Heart right ventricle (tissue), 16 donors: ENCODE data around the gene FAM13A. TPM values are rescaled to one million over a fixed set of nuclear protein-coding genes. Genes with fewer than 3 reads are reported as not detected.

Source experiments
- ATAC-seq, 8 donors: fragments of 200-7000 bp; cut with Tn5 transposase; one replicate each; pipeline ENCODE4 v1.9.1; 2020; ENCODE audit warnings: mild to moderate bottlenecking in 8 of 8, moderate library complexity in 8 of 8, moderate number of reproducible peaks in 1 of 8
- DNase-seq, 2 donors: peaks; one replicate each; pipeline ENCODE4 v3.0.0-alpha.2; 2020
- H3K27ac ChIP-seq, 10 donors: fragments of 200-600 bp; sonication (generic) in 2 of 10; one replicate each; pipeline versions ENCODE4 v1.5.0 to v1.8.0; 2020 to 2022; ENCODE audit warnings: mild to moderate bottlenecking in 3 of 10
- H3K27me3 ChIP-seq, 7 donors: fragments of 200-600 bp; one replicate each; pipeline ENCODE4 v1.8.0; 2021 to 2022; ENCODE audit warnings: mild to moderate bottlenecking in 2 of 7
- H3K36me3 ChIP-seq, 9 donors: fragments of 200-600 bp; sonication (generic) in 1 of 9; one replicate each; pipeline versions ENCODE4 v1.5.0 to v1.8.0; 2020 to 2022; ENCODE audit warnings: mild to moderate bottlenecking in 2 of 9
- H3K4me1 ChIP-seq, 9 donors: fragments of 200-600 bp; sonication (generic) in 1 of 9; one replicate each; pipeline versions ENCODE4 v1.5.0 to v1.8.0; 2020 to 2022; ENCODE audit warnings: mild to moderate bottlenecking in 4 of 9
- H3K4me3 ChIP-seq, 10 donors: fragments of 200-600 bp; sonication (generic) in 2 of 10; one replicate each; pipeline versions ENCODE4 v1.5.0 to v1.8.0; 2020 to 2022; ENCODE audit warnings: mild to moderate bottlenecking in 7 of 10, moderate library complexity in 2 of 10
- H3K9me3 ChIP-seq, 11 donors: fragments of 200-600 bp in 10 of 11; sonication (generic) in 2 of 11; one replicate each; pipeline versions ENCODE4 v1.5.0 to v1.8.0; 2013 to 2022; ENCODE audit warnings: mild to moderate bottlenecking in 2 of 11, control low read depth in 1 of 11, moderate library complexity in 1 of 11
- WGBS, 2 donors: extraction: QIAGEN DNeasy Blood & Tissue Kit; methylation state at CpG; one replicate each; pipeline ENCODE4 v1.1.7; 2013; ENCODE audit warnings: inconsistent platforms in 1 of 2; 5-methylcytosine and 5-hydroxymethylcytosine counted together
- intact Hi-C, 10 donors: fragments of 100-400 bp; cut with DNase I; formaldehyde crosslinking; loops; one replicate each; pipeline versions ENCODE4 v1.11.1 to v1.14.2; 2022
- polyA plus RNA-seq, 2 donors: library from polyadenylated mRNA; stranded (reverse); fragments of 200-250 nt; gene quantifications; one replicate each; pipeline ENCODE4 v1.2.3, GENCODE V29; 2013
- total RNA-seq, 10 donors: library from RNA; stranded (reverse); fragmentation: NEBNext Ultra II Directional in 3 of 10; extraction: Animal tissue kit (Norgen Biotek cat#: 25700) in 3 of 10; gene quantifications; one replicate each; pipeline versions ENCODE4 v1.2.1 to v1.2.4, GENCODE V29; 2021 to 2023
- TF ChIP-seq, protein P1 (sequence below), 9 donors: fragments of 200-600 bp; sonication (generic) in 2 of 9; IDR thresholded peaks; one replicate each; pipeline versions ENCODE4 v1.5.0 to v1.8.0; 2021 to 2022; ENCODE audit warnings: antibody characterized with exemption in 9 of 9, mild to moderate bottlenecking in 5 of 9, moderate library complexity in 1 of 9
- donor health status: Arrhythmogenic right ventricular cardiomyopathy.
- donor health status: ischemic (EF 13 %, LVEDD 7.1; RV severe dilation, severe dysfunction).
- donor health status: healthy with polysubstance abuse.
- donor health status: DM: no; HTN: yes; CAD: no.
- donor health status: DM: no; HTN: no; CAD: no.
- donor health status: ischemic (EF 25% LVEDD 6.9; RV normal size, moderate dysfunction).
- donor health status: ischemic (EF 25% LVEDD 5.7; RV mildly dilated, moderate dysfunction).
- donor health status: healthy.
- donor health status: DM: yes; HTN: yes; CAD: no.
- donor health status: Ischemic cardiomyopathy.
- donor health status: ischemic (EF 35%, LVEDD 5.7; RV mildly dilated, moderate dysfunction).
- donor health status: nonischemic (EF 11% LVEDD 7.7; RV severe dilation, severe dysfunction).
- donor health status: DM: yes; HTN: yes; CAD: no.
- donor health status: PGD.
- donor health status: ischemic (EF 29% LVEDD 5.4; RV normal size, mild dysfunction).
- donor health status: nonischemic (EF 23%, LVEDD 6.1; RV moderate dilation, normal function).

FAM13A gene
- total and polyA plus RNA-seq, 12 donors = 2.4 to 18.4 (median 14.1) TPM

DNA sequence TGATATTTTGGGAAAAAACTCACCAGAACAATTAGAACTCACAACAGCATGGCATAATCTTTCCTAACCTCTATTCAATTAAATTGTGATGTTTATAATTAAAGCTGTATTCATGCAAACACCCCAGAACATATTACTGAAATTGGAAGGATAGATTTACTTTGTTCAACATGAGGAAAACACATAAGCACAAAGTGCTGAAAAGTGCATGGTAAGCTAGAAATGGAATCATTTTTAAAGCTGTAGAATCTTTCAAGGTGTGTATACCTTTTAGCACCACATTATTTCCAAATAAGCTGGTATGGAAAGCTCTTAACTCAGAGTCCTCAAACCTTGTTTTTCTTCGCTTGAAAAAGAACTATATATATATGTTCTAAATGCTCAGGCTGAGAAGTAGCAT, 268.6 kb downstream of the FAM13A start:
- intact Hi-C loops = no loop called here
- no peak overlapping the region for H3K27ac ChIP-seq
- H3K4me3 ChIP-seq = no peak overlapping the region
- no peaks in the 10 kb centered on the region for H3K27me3 ChIP-seq
- 97 to 100% methylated on average over 1 of the region's 1 CpG for WGBS, 2 donors
- no peak for ATAC-seq
- H3K36me3 ChIP-seq = peaks cover 0 to 68% (median 25%) of the 10 kb centered on the region in 9 donors
- TF ChIP-seq, protein P1, sequence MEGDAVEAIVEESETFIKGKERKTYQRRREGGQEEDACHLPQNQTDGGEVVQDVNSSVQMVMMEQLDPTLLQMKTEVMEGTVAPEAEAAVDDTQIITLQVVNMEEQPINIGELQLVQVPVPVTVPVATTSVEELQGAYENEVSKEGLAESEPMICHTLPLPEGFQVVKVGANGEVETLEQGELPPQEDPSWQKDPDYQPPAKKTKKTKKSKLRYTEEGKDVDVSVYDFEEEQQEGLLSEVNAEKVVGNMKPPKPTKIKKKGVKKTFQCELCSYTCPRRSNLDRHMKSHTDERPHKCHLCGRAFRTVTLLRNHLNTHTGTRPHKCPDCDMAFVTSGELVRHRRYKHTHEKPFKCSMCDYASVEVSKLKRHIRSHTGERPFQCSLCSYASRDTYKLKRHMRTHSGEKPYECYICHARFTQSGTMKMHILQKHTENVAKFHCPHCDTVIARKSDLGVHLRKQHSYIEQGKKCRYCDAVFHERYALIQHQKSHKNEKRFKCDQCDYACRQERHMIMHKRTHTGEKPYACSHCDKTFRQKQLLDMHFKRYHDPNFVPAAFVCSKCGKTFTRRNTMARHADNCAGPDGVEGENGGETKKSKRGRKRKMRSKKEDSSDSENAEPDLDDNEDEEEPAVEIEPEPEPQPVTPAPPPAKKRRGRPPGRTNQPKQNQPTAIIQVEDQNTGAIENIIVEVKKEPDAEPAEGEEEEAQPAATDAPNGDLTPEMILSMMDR (IDR thresholded peaks at IDR 0.05) = no peak
- peaks cover 0 to 23% (median 0%) of the 10 kb centered on the region in 9 donors for H3K4me1 ChIP-seq
- no peaks in the 10 kb centered on the region for H3K9me3 ChIP-seq
- no peak for DNase-seq

DNA sequence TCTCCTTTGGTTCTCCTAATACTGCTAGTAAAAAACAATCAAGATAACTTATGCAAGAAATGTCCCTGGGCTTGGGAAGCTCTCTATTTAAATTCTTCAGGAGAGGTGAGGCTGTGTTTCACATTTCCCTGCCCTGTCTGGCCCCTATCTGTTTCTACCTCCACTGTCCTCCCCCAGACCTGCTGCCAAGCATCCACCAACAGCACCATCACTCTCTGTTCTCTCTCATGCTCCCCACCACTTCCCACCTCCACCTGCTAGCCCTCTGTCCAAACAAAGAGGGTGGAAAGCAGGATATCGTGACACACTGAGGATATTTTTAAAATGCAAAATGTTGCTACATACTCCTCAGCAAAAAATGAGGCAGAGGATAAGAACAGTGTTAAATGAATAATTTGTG, 271.0 kb downstream of the FAM13A start:
- intact Hi-C loops = no loop called here
- H3K36me3 ChIP-seq = peaks cover 0 to 92% (median 28%) of the 10 kb centered on the region in 9 donors
- WGBS, 2 donors = 89 to 92% methylated on average over 1 of the region's 1 CpG

DNA sequence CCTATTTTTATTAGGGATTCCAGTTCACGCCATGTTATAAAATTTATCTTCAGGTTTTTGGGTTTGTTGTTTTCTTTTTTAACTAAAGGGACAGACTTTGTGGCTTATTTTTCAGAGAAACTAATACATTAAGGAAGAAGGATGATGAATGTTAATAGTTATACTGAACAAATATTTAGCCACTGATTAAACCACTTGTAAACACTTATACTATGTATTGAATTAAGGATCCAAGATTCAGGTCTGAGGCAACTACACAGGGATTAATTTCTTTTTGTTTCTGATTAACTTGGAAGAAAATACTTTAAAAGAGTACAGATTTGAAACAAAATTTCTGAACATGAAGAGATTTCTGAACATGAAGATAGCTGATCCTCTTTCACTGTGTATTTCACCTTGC, 276.6 kb downstream of the FAM13A start:
- Histone ChIP-seq H3K4me3 (no peak overlapping the region), H3K27ac (no peak overlapping the region), H3K36me3 (peaks cover 0 to 100% (median 11%) of the 10 kb centered on the region in 9 donors), H3K27me3 (no peaks in the 10 kb centered on the region), H3K9me3 (no peaks in the 10 kb centered on the region), H3K4me1 (no peaks in the 10 kb centered on the region)
- WGBS, 2 donors = 100% methylated on average over 1 of the region's 1 CpG
- TF ChIP-seq, protein P1 (IDR thresholded peaks at IDR 0.05) = no peak
- intact Hi-C loops = no loop called here
- ATAC-seq = no peak
- no peak for DNase-seq

More for the DNA sequence above, 271.0 kb downstream of the FAM13A start:
- no peak for DNase-seq
- H3K27ac ChIP-seq = no peak overlapping the region
- TF ChIP-seq, protein P1 (IDR thresholded peaks at IDR 0.05) = no peak
- H3K4me3 ChIP-seq = no peak overlapping the region
- H3K4me1 ChIP-seq = no peaks in the 10 kb centered on the region
- ATAC-seq = no peak
- H3K9me3 ChIP-seq = no peaks in the 10 kb centered on the region
- H3K27me3 ChIP-seq = no peaks in the 10 kb centered on the region

DNA sequence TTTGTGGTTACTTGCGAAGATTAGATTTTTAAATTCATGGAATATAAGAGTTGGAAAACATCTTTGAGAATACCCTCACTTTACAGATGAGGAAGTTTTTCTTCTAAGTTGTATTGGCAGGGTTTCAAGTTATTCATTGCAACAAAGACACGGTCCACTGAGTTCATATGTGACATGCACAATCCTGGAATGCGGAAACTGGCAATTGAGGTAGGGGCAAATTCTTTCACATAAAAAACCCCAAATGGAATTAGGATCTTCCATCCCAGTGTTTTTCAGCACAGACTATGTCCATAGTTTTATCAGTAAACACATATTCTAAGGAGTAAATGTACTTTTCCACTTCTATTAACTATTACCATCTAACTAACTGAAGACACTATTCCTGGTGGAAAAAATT, 277.6 kb downstream of the FAM13A start:
- Histone ChIP-seq H3K27me3 (no peaks in the 10 kb centered on the region), H3K27ac (no peak overlapping the region), H3K36me3 (peaks cover 0 to 100% (median 11%) of the 10 kb centered on the region in 9 donors), H3K4me3 (no peak overlapping the region), H3K4me1 (no peaks in the 10 kb centered on the region), H3K9me3 (no peaks in the 10 kb centered on the region)
- TF ChIP-seq, protein P1 (IDR thresholded peaks at IDR 0.05) = no peak
- intact Hi-C loops = loop anchor here in 1 of 10 donors (5.0 kb wide), 1 partner anchor 1797 kb away; no protein-coding TSS in a partner anchor
- ATAC-seq = no peak
- WGBS, 2 donors = 70 to 75% methylated on average over 3 of the region's 3 CpGs
- DNase-seq = no peak
